Mucosa of stomach (tissue), 1 donor: ENCODE data around the gene SH3BP2.

ENCODE experiments used
- H3K27me3 ChIP-seq: one replicate; pipeline ENCODE4 v1.7.0; 2013; ENCODE audit warnings: mild to moderate bottlenecking, low read length; ENCODE audit not compliant: control insufficient read depth, insufficient read depth
- H3K36me3 ChIP-seq: one replicate; pipeline ENCODE4 v1.7.0; 2013; ENCODE audit warnings: low read length; ENCODE audit not compliant: control insufficient read depth, insufficient read depth
- H3K4me1 ChIP-seq: one replicate; pipeline ENCODE4 v1.7.0; 2013; ENCODE audit warnings: mild to moderate bottlenecking, low read length; ENCODE audit not compliant: control insufficient read depth, insufficient read depth
- H3K4me3 ChIP-seq: one replicate; pipeline ENCODE4 v1.7.0; 2013; ENCODE audit warnings: low read length
- H3K9ac ChIP-seq: one replicate; pipeline ENCODE4 v1.7.0; 2013; ENCODE audit warnings: mild to moderate bottlenecking, low read length, moderate library complexity
- H3K9me3 ChIP-seq: one replicate; pipeline ENCODE4 v1.7.0; 2013; ENCODE audit warnings: mild to moderate bottlenecking, low read length, moderate library complexity; ENCODE audit not compliant: control insufficient read depth
- donor health status: Pancreatic carcinoma.

Gene SH3BP2

DNA sequence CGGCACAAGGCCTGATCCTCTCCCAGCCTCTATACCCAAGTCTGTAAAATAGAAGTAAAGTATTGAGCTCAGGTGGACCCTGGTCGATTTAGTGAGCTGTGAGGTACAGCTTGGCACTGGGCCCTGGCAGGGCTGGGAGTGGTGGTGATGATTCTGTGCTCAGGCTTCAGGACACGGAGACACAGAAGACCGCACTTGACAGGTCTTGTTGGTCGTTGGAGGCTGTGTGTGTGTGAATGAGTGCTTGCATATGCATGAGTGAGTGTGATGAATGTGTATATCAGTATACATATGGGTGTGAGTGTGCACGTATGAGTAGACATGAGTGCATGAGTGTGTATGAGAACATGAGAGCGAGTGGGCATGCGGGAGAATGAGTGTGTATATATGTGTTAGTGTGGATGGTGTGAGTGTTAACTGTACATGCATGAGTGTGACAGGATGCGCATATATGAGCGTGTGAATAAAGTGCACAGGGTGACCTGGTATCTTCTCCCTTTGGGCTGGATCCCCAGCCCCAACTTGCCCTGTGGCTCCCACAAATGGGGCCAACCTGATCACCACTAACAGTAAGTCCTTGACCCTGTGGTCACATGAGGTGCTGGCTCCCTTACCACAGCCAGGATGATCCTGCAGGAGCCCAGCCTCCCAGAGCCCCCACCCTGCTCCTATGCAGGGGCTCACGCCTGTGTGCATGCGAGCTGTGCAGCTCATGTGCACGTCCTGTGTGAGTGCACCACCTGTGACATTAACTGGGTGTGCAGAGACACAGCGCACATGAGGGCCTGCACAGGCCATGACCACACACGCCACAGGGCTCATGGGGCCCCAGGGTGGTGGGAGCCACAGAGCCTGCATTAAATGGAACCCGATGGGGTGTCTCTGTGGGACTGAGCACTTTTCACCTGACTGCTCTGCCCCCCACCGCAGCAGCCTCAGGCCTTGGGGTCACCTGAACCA, 20.8 kb downstream of the SH3BP2 start:
- Histone ChIP-seq H3K4me3 (peak overlapping the region; percentile 22), H3K9ac (no peak overlapping the region), H3K36me3 (no peaks in the 10 kb centered on the region), H3K27me3 (no peaks in the 10 kb centered on the region), H3K9me3 (no peaks in the 10 kb centered on the region), H3K4me1 (peaks cover 55% of the 10 kb centered on the region)

- H3K4me1 ChIP-seq = peaks cover 53% of the 10 kb centered on the region
- H3K9me3 ChIP-seq = no peaks in the 10 kb centered on the region
- no peaks in the 10 kb centered on the region for H3K36me3 ChIP-seq
- no peaks in the 10 kb centered on the region for H3K27me3 ChIP-seq
- no peak overlapping the region for H3K4me3 ChIP-seq
- H3K9ac ChIP-seq = no peak overlapping the region
Measured at GRCh38 chr4:2814627-2815270, 21.9 kb downstream of the SH3BP2 start.

DNA sequence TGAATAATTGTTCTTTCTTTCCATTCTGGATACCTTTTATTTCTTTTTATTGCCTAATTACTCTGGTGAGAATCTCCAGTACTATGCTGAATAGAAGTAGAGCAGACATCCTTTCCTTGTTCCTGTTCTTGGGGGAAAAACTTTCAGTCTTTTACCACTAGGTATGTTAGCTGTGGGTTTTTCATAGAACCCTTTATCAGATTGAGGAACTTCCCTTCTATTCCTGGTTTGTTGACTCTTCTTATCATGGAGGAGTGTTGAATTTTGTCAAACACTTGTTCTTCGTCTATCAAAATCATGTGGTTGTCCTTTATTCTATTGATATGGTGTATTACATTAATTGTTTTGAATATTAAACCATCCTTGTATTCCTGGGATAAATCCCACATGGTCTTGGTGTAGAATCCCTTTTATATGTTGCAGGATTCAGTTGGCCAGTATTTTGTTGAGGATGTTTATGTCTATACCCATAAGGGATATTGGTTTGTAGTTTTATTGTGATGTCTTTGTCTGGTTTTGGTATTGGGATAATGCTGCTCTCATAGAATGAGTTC, 23.6 kb downstream of the SH3BP2 start:
- Histone ChIP-seq H3K27me3 (no peaks in the 10 kb centered on the region), H3K9me3 (no peaks in the 10 kb centered on the region), H3K9ac (no peak overlapping the region), H3K36me3 (no peaks in the 10 kb centered on the region), H3K4me1 (peaks cover 45% of the 10 kb centered on the region), H3K4me3 (no peak overlapping the region)

DNA sequence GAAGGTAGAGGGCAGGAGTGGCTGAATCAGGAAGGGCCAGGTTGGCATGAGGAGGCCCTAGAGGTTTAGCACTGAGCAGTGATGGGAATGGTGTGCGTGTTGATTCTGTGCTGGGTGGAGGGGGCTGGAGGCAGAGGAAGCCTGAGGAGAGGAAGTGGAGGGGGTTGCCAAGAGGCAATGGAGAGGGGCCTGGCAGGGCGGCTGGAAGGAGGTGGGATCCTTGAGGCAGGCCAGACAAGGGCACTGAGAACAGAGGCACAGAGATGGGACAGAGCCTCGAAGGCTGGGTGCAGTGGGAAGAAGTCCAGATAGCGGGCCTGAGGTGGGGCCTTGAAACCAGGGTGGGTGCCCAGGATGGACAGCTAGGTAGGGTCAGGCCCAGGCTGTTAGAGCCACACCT, 24.3 kb downstream of the SH3BP2 start:
- no peak overlapping the region for H3K4me3 ChIP-seq

GRCh38 chr4:2817701-2818350, 24.9 kb downstream of the SH3BP2 start:
- Histone ChIP-seq H3K4me3 (peak overlapping the region; percentile 41), H3K36me3 (peaks cover 7% of the 10 kb centered on the region), H3K27me3 (no peaks in the 10 kb centered on the region), H3K9ac (peak overlapping the region; percentile 53), H3K9me3 (no peaks in the 10 kb centered on the region), H3K4me1 (peaks cover 33% of the 10 kb centered on the region)

More for the DNA sequence above, 24.3 kb downstream of the SH3BP2 start:
- Histone ChIP-seq H3K27me3 (no peaks in the 10 kb centered on the region), H3K36me3 (no peaks in the 10 kb centered on the region), H3K9ac (no peak overlapping the region), H3K4me1 (peaks cover 38% of the 10 kb centered on the region), H3K9me3 (no peaks in the 10 kb centered on the region)

- peaks cover 12% of the 10 kb centered on the region for H3K36me3 ChIP-seq
- H3K4me3 ChIP-seq = no peak overlapping the region
- H3K9ac ChIP-seq = peak overlapping the region; percentile 53
- H3K27me3 ChIP-seq = no peaks in the 10 kb centered on the region
- no peaks in the 10 kb centered on the region for H3K9me3 ChIP-seq
- H3K4me1 ChIP-seq = peaks cover 29% of the 10 kb centered on the region
Measured at GRCh38 chr4:2818351-2818939, 25.6 kb downstream of the SH3BP2 start.

- no peak overlapping the region for H3K9ac ChIP-seq
- H3K4me3 ChIP-seq = no peak overlapping the region
- H3K36me3 ChIP-seq = peaks cover 13% of the 10 kb centered on the region
- no peaks in the 10 kb centered on the region for H3K9me3 ChIP-seq
- no peaks in the 10 kb centered on the region for H3K27me3 ChIP-seq
- peaks cover 24% of the 10 kb centered on the region for H3K4me1 ChIP-seq
Measured at GRCh38 chr4:2819244-2820215, 26.6 kb downstream of the SH3BP2 start.

DNA sequence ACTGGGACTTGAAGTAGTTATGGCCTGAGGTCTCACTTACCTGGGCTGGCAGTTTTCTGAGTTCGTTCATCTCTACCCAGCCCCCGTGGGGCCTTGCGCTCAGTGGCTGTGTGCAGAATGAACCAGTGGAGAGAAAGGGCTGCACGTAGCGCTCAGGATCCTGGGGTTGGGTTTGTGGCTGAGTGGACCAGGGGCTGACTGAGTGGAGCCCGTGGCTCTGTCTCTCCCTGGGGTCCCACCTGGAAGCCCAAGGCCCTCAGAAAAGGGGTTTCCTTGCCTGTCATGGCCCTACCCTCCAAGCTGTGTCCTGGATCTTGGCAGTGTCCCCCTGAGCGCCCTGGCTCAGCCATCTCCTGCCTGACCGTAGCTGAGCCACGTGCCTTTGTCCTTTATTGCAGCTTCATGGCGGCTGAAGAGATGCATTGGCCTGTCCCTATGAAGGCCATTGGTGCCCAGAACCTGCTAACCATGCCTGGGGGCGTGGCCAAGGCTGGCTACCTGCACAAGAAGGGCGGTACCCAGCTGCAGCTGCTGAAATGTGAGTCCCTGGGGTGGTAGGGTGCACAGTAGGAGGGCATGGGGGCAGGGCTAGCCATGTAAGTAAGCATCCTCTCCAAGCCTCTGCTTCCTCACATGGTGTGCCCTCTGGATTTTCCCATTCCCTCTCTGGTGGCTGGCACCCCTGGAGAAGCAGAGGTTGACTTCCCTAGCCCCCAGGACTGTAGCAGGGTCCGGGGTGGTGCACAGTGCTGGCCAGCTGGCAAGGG, 27.5 kb downstream of the SH3BP2 start:
- Histone ChIP-seq H3K27me3 (no peaks in the 10 kb centered on the region), H3K36me3 (peaks cover 13% of the 10 kb centered on the region), H3K9me3 (no peaks in the 10 kb centered on the region), H3K4me1 (peaks cover 24% of the 10 kb centered on the region), H3K9ac (no peak overlapping the region), H3K4me3 (no peak overlapping the region)

GRCh38 chr4:2822461-2823300, 29.8 kb downstream of the SH3BP2 start:
- Histone ChIP-seq H3K27me3 (no peaks in the 10 kb centered on the region), H3K36me3 (peaks cover 18% of the 10 kb centered on the region), H3K9ac (no peak overlapping the region), H3K9me3 (no peaks in the 10 kb centered on the region), H3K4me1 (peaks cover 15% of the 10 kb centered on the region), H3K4me3 (no peak overlapping the region)

GRCh38 chr4:2823301-2823670, 30.4 kb downstream of the SH3BP2 start:
- Histone ChIP-seq H3K4me3 (no peak overlapping the region), H3K27me3 (no peaks in the 10 kb centered on the region), H3K4me1 (peaks cover 12% of the 10 kb centered on the region), H3K9ac (no peak overlapping the region), H3K9me3 (no peaks in the 10 kb centered on the region), H3K36me3 (peaks cover 18% of the 10 kb centered on the region)
